Suprapubic skin (tissue), 4 donors: ENCODE data around the gene NEU1. TPM values are rescaled to one million over a fixed set of nuclear protein-coding genes. Genes with fewer than 3 reads are reported as not detected.

Experiments used
- DNase-seq, 2 donors: peaks; one replicate each; pipeline ENCODE4 v3.0.0-alpha.2; 2019; ENCODE audit warnings: low spot score in 2 of 2
- H3K27ac ChIP-seq: fragments of 200-600 bp; sonication (generic); one replicate; pipeline ENCODE4 v1.5.1; 2019
- H3K27me3 ChIP-seq: fragments of 200-600 bp; sonication (generic); one replicate; pipeline ENCODE4 v1.5.1; 2019
- H3K36me3 ChIP-seq: fragments of 200-600 bp; sonication (generic); one replicate; pipeline ENCODE4 v1.5.1; 2019
- H3K4me1 ChIP-seq: fragments of 200-600 bp; sonication (generic); one replicate; pipeline ENCODE4 v1.5.1; 2019
- H3K4me3 ChIP-seq: fragments of 200-600 bp; sonication (generic); one replicate; pipeline ENCODE4 v1.5.1; 2019; ENCODE audit warnings: mild to moderate bottlenecking
- H3K9me3 ChIP-seq: fragments of 200-600 bp; sonication (generic); one replicate; pipeline ENCODE4 v1.5.1; 2019
- EP300 ChIP-seq: sonication (generic); formaldehyde crosslinking; IDR thresholded peaks from one replicate; pipeline ENCODE4 v1.6.1; 2017; ENCODE audit warnings: antibody characterized with exemption
- POLR2A ChIP-seq, 2 donors: fragments of 450-650 bp; IDR thresholded peaks; one replicate each; pipeline ENCODE4 v1.6.1; 2017; ENCODE audit warnings: antibody characterized with exemption in 2 of 2, mild to moderate bottlenecking in 2 of 2, moderate library complexity in 2 of 2
- POLR2AphosphoS5 ChIP-seq, 3 donors: sonication (generic); formaldehyde crosslinking; IDR thresholded peaks; one replicate each; pipeline ENCODE4 v1.6.1; 2017; ENCODE audit warnings: antibody characterized with exemption in 3 of 3
- WGBS: methylation state at CpG from one replicate; pipeline ENCODE4 v1.1.5; 2018; 5-methylcytosine and 5-hydroxymethylcytosine counted together
- total RNA-seq, 4 donors: library from RNA; depleted of rRNA; stranded (reverse); fragments of >200 nt; gene quantifications; one replicate each; pipeline ENCODE4 v1.1.0, GENCODE V29; 2016
- TF ChIP-seq, protein P1 (sequence below), 2 donors: fragments of 200-600 bp in 1 of 2; fragments of 450-650 bp in 1 of 2; sonication (generic) in 1 of 2; IDR thresholded peaks; one replicate each; pipeline ENCODE4 v1.5.1; 2016 to 2019; ENCODE audit warnings: antibody characterized with exemption in 2 of 2, mild to moderate bottlenecking in 1 of 2, moderate library complexity in 1 of 2

The NEU1 gene
- total RNA-seq, 4 donors from 2014 or later = 22.2 to 42.7 (median 39.8) TPM

DNA sequence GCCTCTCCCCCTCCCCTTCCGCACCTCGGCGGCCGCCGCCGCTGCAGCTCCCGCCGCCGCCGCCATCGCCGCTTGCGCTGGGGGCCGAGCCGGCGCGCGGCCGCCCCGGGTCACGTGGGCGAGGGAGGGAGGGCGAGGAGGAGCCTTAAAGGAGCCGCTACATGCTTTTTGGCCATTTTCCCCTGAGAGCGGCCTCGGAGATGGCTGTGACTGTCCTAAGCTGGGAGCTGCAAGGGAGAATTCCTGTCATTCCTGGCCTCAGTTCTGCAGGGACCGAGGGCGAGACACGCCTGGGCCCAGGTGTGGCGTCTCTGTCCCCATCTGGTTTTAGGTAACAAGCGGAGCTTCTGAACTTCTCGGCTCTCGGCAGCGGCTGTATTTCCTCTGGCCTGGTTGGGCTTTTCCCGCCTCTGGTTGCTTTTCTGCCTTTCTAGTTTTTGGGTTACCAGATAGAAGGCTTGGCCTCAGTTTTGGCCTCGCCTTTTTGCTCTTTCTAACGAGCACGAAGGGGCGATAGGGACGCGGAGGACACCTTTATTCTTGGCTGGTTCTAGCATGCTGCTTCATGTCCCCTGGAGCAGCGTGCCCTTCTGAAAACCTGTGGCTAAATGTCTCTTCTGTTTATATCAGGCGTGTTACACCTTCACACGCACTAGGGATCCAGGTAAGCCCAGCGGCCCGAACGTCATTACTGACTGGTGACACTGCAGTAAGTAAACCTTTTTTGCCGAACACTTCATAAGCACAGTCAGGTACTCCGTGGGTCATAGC, 35.2 kb upstream of the NEU1 start, which contains the start of gene EHMT2:
Gene EHMT2 (minus strand): TSS at position 87 of the 771 bp plus-strand sequence. CDS start 21 bp downstream, at position 66.
- H3K9me3 ChIP-seq = no peaks in the 10 kb centered on the region
- peaks cover 44% of the 10 kb centered on the region for H3K4me1 ChIP-seq
- H3K4me3 ChIP-seq = peak within 1 kb of the TSS; percentile 83
- TF ChIP-seq EP300 (no peak), POLR2A (IDR thresholded peaks at IDR 0.05) (peak in 1 of 2 donors; percentile 23), POLR2AphosphoS5 (IDR thresholded peaks at IDR 0.05) (peak in 1 of 3 donors; percentile 16)
- TF ChIP-seq, protein P1, sequence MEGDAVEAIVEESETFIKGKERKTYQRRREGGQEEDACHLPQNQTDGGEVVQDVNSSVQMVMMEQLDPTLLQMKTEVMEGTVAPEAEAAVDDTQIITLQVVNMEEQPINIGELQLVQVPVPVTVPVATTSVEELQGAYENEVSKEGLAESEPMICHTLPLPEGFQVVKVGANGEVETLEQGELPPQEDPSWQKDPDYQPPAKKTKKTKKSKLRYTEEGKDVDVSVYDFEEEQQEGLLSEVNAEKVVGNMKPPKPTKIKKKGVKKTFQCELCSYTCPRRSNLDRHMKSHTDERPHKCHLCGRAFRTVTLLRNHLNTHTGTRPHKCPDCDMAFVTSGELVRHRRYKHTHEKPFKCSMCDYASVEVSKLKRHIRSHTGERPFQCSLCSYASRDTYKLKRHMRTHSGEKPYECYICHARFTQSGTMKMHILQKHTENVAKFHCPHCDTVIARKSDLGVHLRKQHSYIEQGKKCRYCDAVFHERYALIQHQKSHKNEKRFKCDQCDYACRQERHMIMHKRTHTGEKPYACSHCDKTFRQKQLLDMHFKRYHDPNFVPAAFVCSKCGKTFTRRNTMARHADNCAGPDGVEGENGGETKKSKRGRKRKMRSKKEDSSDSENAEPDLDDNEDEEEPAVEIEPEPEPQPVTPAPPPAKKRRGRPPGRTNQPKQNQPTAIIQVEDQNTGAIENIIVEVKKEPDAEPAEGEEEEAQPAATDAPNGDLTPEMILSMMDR (IDR thresholded peaks at IDR 0.05) = peak in 1 of 2 donors; percentile 12
- peak; percentile 88 to 90 for DNase-seq
- peak within 1 kb of the TSS; percentile 82 for H3K27ac ChIP-seq
- H3K36me3 ChIP-seq = peaks cover 26% of the 10 kb centered on the region
- no peaks in the 10 kb centered on the region for H3K27me3 ChIP-seq
- WGBS = under 1% methylated on average over 22 of the region's 49 CpGs

DNA sequence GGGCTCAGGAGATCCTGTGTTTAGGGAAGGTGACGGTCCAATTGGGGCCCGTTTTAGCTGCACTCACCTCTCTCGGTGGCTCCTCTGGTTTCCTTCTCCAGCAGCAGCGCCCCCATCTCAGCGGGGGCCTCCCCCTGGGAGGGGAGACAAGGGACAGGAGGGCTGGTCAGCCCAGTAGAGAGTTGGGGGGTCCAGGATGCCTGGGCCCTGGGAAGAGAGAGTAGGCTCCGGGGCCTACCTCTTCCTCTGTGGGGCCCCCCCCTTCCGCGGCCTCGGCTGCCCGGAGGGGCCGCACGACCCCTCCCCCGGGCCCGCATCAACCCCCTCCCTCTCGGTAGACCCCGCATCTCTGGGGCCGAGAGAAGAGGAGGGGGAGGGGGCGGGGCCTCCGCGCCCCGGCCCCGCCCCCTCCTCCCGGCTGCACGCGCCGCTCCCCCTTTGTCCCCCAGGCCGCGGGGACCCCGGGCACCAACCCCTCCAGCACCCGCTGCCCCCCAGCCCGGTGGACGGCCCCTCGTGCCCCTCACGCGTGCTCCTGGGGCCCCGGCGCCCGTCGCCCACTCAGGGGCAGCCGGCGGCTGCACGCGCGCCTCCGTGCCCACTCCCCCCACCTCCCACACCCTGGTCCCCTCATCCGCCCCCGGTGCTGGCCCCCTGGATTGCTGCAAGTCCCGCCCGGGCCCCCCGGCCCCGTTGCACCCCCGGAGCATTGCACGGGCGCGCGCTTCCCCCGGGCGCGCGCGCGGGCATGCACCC, 34.4 kb upstream of the NEU1 start:
- H3K4me3 ChIP-seq = peak overlapping the region; percentile 83
- peaks cover 33% of the 10 kb centered on the region for H3K36me3 ChIP-seq
- no peak for TF ChIP-seq POLR2A (IDR thresholded peaks at IDR 0.05)
- H3K27ac ChIP-seq = peak overlapping the region; percentile 82
- no peaks in the 10 kb centered on the region for H3K9me3 ChIP-seq
- no CpG with 5 or more reads among the region's 62 CpGs for WGBS
- no peaks in the 10 kb centered on the region for H3K27me3 ChIP-seq
- peak in 1 of 2 donors; percentile 81 for DNase-seq
- peaks cover 39% of the 10 kb centered on the region for H3K4me1 ChIP-seq

DNA sequence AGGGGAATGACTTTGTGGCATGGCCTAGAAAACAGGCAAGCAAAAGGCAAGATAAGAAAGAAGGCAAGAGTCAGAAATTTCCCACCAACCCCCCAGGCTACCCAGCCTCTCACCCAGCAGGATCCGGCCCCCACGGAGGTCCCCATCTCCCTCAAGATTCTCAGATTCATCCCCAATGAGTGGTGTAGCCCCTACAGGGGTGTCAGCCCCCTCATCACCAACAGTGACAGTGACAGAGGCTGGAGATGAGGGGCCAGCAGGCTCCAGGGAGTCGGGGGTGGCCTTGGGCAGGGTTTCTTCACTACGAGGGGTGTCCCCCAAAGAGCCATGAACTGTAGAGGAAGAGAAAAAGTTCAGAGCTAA, 33.9 kb upstream of the NEU1 start:
- Histone ChIP-seq H3K27ac (peak overlapping the region; percentile 82), H3K36me3 (peaks cover 39% of the 10 kb centered on the region), H3K4me1 (peaks cover 37% of the 10 kb centered on the region), H3K9me3 (no peaks in the 10 kb centered on the region), H3K4me3 (peak overlapping the region; percentile 83), H3K27me3 (no peaks in the 10 kb centered on the region)
- 45% methylated on average over 4 of the region's 4 CpGs for WGBS
- TF ChIP-seq POLR2A (IDR thresholded peaks at IDR 0.05) (no peak), EP300 (no peak), POLR2AphosphoS5 (IDR thresholded peaks at IDR 0.05) (no peak)
- TF ChIP-seq, protein P1 (IDR thresholded peaks at IDR 0.05) = no peak
- DNase-seq = no peak

DNA sequence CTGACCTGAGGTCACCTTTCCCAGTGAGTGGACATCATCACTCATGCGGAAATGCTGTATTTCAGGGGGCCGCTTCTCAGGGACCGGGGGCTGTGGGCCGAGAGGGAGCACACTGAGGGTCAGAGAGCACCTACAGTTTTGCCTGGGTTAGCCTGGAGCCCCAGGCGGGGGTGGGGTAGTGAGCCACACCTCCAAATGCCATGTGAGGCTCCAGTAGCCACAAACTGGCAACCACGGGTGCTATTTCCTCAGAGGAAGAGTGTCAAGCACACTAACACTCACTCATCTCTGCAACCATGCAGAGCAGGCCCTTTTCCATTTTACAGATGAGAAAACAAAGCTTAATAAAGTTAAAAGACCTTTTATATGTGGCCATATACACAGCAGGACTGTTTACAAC, 30.2 kb upstream of the NEU1 start:
- Histone ChIP-seq H3K9me3 (no peaks in the 10 kb centered on the region), H3K36me3 (peaks cover 76% of the 10 kb centered on the region), H3K4me1 (peaks cover 10% of the 10 kb centered on the region), H3K27me3 (no peaks in the 10 kb centered on the region), H3K4me3 (no peak overlapping the region), H3K27ac (no peak overlapping the region)
- TF ChIP-seq POLR2AphosphoS5 (IDR thresholded peaks at IDR 0.05) (no peak), EP300 (no peak), POLR2A (IDR thresholded peaks at IDR 0.05) (no peak)
- TF ChIP-seq, protein P1 (IDR thresholded peaks at IDR 0.05) = no peak
- no peak for DNase-seq
- WGBS = 78% methylated on average over 6 of the region's 6 CpGs

DNA sequence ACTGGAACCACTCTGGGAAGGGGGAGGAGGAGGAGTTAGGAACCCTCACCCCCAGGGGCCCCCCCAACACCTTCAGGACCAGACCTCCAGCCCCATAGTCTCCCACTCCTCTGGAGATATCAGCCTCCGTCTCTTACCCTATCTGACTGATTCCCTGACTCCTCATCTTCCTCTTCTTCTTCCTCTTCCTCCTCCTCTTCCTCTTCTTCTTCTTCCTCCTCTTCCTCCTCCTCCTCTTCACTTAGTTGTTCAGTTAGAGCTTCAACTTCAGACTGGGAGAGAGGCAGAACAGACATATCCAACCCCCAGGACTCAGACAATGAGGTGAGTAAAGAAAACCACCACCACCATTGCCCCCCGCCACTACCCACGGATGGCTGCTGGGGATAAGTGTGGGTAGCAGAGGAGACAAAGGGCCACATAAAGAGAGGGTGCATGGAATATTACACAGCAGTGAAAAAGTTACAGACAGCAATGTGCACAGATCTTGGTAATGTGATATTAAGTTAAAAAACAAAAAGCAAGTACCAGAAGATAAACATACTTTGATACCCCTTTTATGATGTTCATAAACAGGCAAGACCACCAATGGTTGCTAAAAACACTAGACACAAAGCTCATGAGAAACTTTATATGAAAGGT, 26.8 kb upstream of the NEU1 start:
- Histone ChIP-seq H3K9me3 (no peaks in the 10 kb centered on the region), H3K4me3 (no peak overlapping the region), H3K36me3 (peaks cover 100% of the 10 kb centered on the region), H3K4me1 (no peaks in the 10 kb centered on the region), H3K27ac (no peak overlapping the region), H3K27me3 (no peaks in the 10 kb centered on the region)
- TF ChIP-seq, protein P1 (IDR thresholded peaks at IDR 0.05) = no peak
- TF ChIP-seq POLR2AphosphoS5 (IDR thresholded peaks at IDR 0.05) (no peak), POLR2A (IDR thresholded peaks at IDR 0.05) (no peak), EP300 (no peak)
- WGBS = 94% methylated on average over 3 of the region's 3 CpGs
- no peak for DNase-seq
